MCF 10A (cell line): ENCODE data around the gene ZMIZ1. TPM values are rescaled to one million over a fixed set of nuclear protein-coding genes. Genes with fewer than 3 reads are reported as not detected.

Experiments used
- BruUV-seq: library from RNA; stranded (reverse); fragments of 400-500 nt; replicated peaks from 2 replicates; lab custom pipeline; 2021; lab: Mats Ljungman, UMichigan
- CTCF ChIA-PET: fragments of 300-600 bp; sonication (Branson Sonifier 250); formaldehyde crosslinking; extraction: SDS; loops from one replicate; lab custom pipeline; 2021; ENCODE audit warnings: antibody characterized with exemption, inconsistent platforms; lab: Yijun Ruan, JAX
- POLR2A ChIA-PET: fragments of 300-600, 350-650 bp; sonication (Branson Sonifier 250); formaldehyde crosslinking; extraction: SDS; loops from one replicate; lab custom pipeline; 2020; ENCODE audit warnings: antibody characterized with exemption, inconsistent platforms; lab: Yijun Ruan, JAX
- DNase-seq: peaks from one replicate; pipeline ENCODE4 v3.0.0-alpha.2; 2018; ENCODE audit not compliant: unreplicated experiment
- H3K27ac Mint-ChIP-seq: one replicate; pipeline ENCODE4 v1.8.0; 2022; ENCODE audit warnings: mild to moderate bottlenecking, low read depth, mixed read lengths; ENCODE audit not compliant: unreplicated experiment
- H3K27me3 Mint-ChIP-seq: one replicate; pipeline ENCODE4 v1.8.0; 2022; ENCODE audit warnings: mixed read lengths; ENCODE audit not compliant: insufficient read depth, unreplicated experiment
- H3K36me3 Mint-ChIP-seq: one replicate; pipeline ENCODE4 v1.8.0; 2022; ENCODE audit warnings: mild to moderate bottlenecking, moderate library complexity, mixed read lengths; ENCODE audit not compliant: insufficient read depth, unreplicated experiment
- H3K4me1 Mint-ChIP-seq: one replicate; pipeline ENCODE4 v1.8.0; 2022; ENCODE audit warnings: mixed read lengths; ENCODE audit not compliant: insufficient read depth, unreplicated experiment
- H3K4me3 Mint-ChIP-seq: one replicate; pipeline ENCODE4 v1.8.0; 2022; ENCODE audit warnings: mild to moderate bottlenecking, moderate library complexity, mixed read lengths; ENCODE audit not compliant: unreplicated experiment
- H3K9me3 Mint-ChIP-seq: one replicate; pipeline ENCODE4 v1.8.0; 2022; ENCODE audit warnings: mixed read lengths; ENCODE audit not compliant: unreplicated experiment
- intact Hi-C: fragments of 100-400 bp; cut with micrococcal nuclease; formaldehyde crosslinking; loops from 2 replicates; pipeline ENCODE4 v1.14.1; 2022
- total RNA-seq: library from RNA; stranded (reverse); gene quantifications from 2 replicates; pipeline ENCODE4 v1.2.3, GENCODE V29; 2022
- TF ChIP-seq, protein P1 (sequence below): fragments of 200-600 bp; IDR thresholded peaks from one replicate; pipeline ENCODE4 v1.8.0; 2022; ENCODE audit warnings: antibody characterized with exemption, mild to moderate bottlenecking; ENCODE audit not compliant: unreplicated experiment

The ZMIZ1 gene
- total RNA-seq, 1 experiment from 2014 or later, result 15.5 TPM

DNA sequence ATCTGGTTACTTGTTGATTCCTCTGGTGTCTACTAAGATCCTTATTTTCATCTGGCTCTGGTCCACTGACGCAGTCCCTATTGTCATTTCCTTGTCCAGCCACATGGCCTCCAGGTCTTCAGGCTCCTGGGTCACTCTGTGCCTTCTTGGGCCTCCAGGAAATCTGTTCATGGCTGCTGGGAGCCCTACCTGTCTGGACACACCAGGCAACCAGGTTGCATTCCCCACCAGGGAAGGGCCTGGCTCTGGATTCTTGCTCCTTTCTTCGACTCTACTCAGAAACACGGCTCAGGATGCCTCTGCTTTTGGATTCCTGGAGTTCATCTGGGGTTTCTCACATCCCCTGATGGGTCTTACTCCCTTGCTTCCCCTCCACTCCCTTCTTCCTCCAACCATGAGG is 270.5 kb downstream of the ZMIZ1 start:
- H3K36me3 Mint-ChIP-seq, result no peaks in the 10 kb centered on the region
- intact Hi-C loops, result no loop called here
- ChIA-PET CTCF (no interaction called here), POLR2A (no interaction called here)
- TF ChIP-seq, protein P1, sequence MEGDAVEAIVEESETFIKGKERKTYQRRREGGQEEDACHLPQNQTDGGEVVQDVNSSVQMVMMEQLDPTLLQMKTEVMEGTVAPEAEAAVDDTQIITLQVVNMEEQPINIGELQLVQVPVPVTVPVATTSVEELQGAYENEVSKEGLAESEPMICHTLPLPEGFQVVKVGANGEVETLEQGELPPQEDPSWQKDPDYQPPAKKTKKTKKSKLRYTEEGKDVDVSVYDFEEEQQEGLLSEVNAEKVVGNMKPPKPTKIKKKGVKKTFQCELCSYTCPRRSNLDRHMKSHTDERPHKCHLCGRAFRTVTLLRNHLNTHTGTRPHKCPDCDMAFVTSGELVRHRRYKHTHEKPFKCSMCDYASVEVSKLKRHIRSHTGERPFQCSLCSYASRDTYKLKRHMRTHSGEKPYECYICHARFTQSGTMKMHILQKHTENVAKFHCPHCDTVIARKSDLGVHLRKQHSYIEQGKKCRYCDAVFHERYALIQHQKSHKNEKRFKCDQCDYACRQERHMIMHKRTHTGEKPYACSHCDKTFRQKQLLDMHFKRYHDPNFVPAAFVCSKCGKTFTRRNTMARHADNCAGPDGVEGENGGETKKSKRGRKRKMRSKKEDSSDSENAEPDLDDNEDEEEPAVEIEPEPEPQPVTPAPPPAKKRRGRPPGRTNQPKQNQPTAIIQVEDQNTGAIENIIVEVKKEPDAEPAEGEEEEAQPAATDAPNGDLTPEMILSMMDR, result no peak
- H3K4me3 Mint-ChIP-seq, result no peak overlapping the region
- H3K27me3 Mint-ChIP-seq, result no peaks in the 10 kb centered on the region
- no peaks in the 10 kb centered on the region for H3K9me3 Mint-ChIP-seq
- H3K27ac Mint-ChIP-seq, result no peak overlapping the region
- peaks cover under 1% of the 10 kb centered on the region for H3K4me1 Mint-ChIP-seq
- no TSS peak for BruUV-seq
- no peak for DNase-seq

DNA sequence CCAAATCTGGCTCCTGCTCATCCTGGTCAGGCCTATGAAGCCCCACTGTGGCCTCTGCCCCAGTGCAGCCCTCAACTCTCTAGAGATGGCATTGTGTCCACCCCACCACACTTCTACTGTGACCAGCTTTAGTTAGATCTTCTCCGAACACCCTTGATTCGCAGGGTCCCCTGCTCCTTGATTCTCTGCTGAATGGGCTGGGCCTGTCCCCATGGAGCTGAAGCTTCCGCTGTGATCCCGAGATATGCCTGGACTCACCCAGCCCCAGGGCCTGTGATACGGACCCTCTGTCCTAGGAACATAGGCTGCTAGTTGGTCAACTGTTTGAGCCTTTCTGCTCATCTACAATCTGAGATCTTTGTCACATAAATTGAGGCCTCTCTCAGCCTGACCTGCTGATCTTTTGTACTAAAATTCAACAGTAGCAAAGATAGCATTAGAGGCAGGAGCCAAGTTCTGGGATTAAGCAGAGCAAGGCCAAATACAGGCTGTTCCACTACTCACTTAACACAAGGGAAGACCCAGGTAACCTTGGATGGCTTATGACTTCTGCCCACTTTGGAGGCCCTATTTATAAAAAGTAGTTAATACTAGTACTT is 272.0 kb downstream of the ZMIZ1 start:
- POLR2A ChIA-PET, result no interaction called here
- no peaks in the 10 kb centered on the region for H3K27me3 Mint-ChIP-seq
- CTCF ChIA-PET, result interaction anchor here (0.6 kb wide), 2 partner anchors 61 to 1077 kb away, joined by 3 to 4 read pairs; no protein-coding TSS in a partner anchor
- no peak overlapping the region for H3K27ac Mint-ChIP-seq
- no peak overlapping the region for H3K4me3 Mint-ChIP-seq
- TF ChIP-seq, protein P1, result no peak
- intact Hi-C loops, result no loop called here
- H3K36me3 Mint-ChIP-seq, result no peaks in the 10 kb centered on the region
- BruUV-seq, result no TSS peak
- DNase-seq, result no peak
- no peaks in the 10 kb centered on the region for H3K4me1 Mint-ChIP-seq
- no peaks in the 10 kb centered on the region for H3K9me3 Mint-ChIP-seq

DNA sequence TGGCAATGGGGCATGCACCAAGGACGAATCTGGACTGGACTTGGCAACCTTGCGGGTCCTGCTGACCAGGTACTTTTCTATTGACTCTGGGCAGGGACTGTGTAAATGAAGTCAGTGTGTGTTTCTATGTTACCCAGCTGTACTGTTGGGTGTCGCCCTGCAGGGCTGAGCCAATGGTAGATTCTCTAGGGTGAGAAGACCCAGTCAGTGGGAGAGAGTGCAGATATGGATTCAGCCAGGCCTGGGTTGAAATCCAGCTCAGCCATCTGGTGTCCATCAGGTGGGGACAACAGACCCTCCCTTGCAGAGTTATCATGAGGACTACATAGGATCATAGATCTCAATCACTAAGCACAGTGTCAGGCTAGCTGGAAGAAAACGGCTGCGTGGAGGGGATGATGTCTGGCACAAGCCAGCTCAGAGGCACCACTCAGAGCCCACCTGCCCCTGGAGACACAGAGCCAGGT is 273.6 kb downstream of the ZMIZ1 start:
- intact Hi-C loops, result no loop called here
- Mint-ChIP-seq H3K36me3 (no peaks in the 10 kb centered on the region), H3K27ac (no peak overlapping the region), H3K4me3 (no peak overlapping the region), H3K4me1 (no peaks in the 10 kb centered on the region), H3K27me3 (no peaks in the 10 kb centered on the region), H3K9me3 (no peaks in the 10 kb centered on the region)
- ChIA-PET POLR2A (interaction anchor here (1.4 kb wide), 1 partner anchor 13 kb away, joined by 7 read pairs; no protein-coding TSS in a partner anchor), CTCF (interaction anchor here (1.3 to 1.4 kb wide), 2 partner anchors 32 to 1295 kb away, joined by 3 to 4 read pairs; no protein-coding TSS in a partner anchor)
- DNase-seq, result no peak
- TF ChIP-seq, protein P1, result no peak
- BruUV-seq, result no TSS peak

DNA sequence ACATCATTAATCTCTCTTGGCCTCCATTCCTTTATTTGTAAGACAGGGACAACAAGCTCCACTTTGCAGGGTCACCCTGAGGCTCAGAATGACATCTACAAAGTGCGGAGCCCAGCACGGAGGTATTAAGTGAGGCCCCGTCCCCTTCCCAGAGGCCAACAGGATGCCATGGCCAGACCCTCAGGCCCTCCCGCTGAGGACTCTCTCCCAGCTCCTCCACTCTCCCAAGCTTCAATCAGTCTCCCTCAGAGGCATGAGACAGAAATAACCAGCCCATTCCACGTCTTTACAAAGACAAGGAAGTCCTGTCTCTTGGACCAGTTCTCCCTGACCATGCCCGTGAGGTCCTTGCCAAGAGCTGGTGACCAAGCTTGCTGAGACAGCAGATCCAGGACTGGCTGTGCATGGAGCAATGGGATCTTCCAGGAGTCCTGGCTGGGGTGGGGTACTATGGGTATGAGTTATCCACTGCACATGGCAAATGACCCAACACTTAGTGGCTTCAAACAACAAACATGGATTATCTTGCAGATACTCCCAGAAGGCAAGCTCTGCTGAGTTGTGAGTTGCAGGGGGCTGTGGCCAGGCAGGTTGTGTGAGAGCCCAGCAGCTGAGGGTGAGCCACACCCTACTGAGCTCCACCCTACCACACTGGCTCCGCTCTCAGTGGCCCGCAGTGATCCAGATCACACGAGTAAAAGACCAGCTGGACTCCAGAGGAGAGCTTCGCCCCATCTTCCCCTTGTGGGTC is 274.2 kb downstream of the ZMIZ1 start:
- DNase-seq, result no peak
- no peaks in the 10 kb centered on the region for H3K36me3 Mint-ChIP-seq
- no TSS peak for BruUV-seq
- no peaks in the 10 kb centered on the region for H3K9me3 Mint-ChIP-seq
- H3K4me3 Mint-ChIP-seq, result no peak overlapping the region
- ChIA-PET POLR2A (interaction anchor here (1.4 kb wide), 1 partner anchor 14 kb away, joined by 7 read pairs; no protein-coding TSS in a partner anchor), CTCF (interaction anchor here (1.3 to 1.4 kb wide), 2 partner anchors 31 to 1296 kb away, joined by 3 to 4 read pairs; no protein-coding TSS in a partner anchor)
- intact Hi-C loops, result no loop called here
- no peaks in the 10 kb centered on the region for H3K4me1 Mint-ChIP-seq
- TF ChIP-seq, protein P1, result no peak
- no peak overlapping the region for H3K27ac Mint-ChIP-seq
- H3K27me3 Mint-ChIP-seq, result no peaks in the 10 kb centered on the region
